C4-2B (cell line): ENCODE measurements around the gene HMX3.

Experiments used
- ZFX ChIP-seq: fragments of 450-650 bp; IDR thresholded peaks from 2 replicates; pipeline ENCODE4 v1.6.1; 2017
- TF ChIP-seq, protein P1 (sequence below): fragments of 450-650 bp; conservative IDR thresholded peaks from 2 replicates; pipeline ENCODE4 v1.5.1; 2017; ENCODE audit warnings: mild to moderate bottlenecking

DNA sequence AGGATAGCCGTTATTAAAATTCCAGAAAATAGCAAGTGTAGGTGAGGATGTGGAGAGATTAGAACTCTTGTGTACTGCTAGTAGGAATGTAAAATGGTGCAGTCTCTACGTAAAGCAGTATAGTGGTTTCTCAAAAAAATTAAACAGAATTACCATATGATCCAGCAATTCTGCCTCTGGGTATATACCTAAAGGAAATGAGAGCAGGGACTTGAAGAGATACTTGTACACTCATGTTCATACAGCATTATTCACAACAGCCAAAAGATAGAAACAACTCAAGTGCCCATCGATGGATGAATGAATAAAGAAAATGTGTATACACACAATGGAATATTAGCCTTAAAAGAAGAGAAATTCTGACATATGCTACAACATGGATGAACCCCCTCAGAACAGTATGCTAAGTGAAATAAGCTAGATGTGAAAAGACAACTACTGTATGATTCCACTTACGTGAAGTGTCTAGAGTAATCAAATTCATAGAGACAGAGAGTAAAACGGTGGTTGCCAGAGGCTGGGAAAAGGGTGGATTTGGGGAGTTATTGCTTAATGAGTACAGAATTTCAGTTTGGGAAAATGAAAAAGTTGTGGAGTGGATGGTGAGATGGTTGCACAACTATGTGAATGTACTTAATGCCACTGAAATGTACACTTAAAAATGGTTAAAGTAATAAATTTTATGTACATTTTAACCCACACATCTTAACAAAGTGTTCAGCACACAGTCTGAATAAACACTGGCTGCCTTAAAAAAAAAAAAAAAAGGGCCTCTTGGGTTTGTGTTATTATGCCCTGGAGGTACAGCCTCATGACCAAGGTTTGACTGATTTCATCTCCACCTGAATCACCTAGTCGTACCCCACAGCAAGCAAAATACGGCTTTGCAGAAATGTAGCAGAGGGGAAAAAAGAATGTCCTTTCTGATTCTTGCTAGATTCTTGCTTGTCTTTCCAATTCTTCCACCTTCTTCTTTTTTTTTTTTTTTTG, 44.6 kb downstream of the HMX3 start:
- TF ChIP-seq, protein P1, sequence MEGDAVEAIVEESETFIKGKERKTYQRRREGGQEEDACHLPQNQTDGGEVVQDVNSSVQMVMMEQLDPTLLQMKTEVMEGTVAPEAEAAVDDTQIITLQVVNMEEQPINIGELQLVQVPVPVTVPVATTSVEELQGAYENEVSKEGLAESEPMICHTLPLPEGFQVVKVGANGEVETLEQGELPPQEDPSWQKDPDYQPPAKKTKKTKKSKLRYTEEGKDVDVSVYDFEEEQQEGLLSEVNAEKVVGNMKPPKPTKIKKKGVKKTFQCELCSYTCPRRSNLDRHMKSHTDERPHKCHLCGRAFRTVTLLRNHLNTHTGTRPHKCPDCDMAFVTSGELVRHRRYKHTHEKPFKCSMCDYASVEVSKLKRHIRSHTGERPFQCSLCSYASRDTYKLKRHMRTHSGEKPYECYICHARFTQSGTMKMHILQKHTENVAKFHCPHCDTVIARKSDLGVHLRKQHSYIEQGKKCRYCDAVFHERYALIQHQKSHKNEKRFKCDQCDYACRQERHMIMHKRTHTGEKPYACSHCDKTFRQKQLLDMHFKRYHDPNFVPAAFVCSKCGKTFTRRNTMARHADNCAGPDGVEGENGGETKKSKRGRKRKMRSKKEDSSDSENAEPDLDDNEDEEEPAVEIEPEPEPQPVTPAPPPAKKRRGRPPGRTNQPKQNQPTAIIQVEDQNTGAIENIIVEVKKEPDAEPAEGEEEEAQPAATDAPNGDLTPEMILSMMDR: no peak
- TF ChIP-seq ZFX: no peak
